Heart right ventricle (tissue), 16 donors: ENCODE data around the gene MFSD2A. TPM values are rescaled to one million over a fixed set of nuclear protein-coding genes. Genes with fewer than 3 reads are reported as not detected.

Source experiments
- ATAC-seq, 8 donors: fragments of 200-7000 bp; cut with Tn5 transposase; one replicate each; pipeline ENCODE4 v1.9.1; 2020; ENCODE audit warnings: mild to moderate bottlenecking in 8 of 8, moderate library complexity in 8 of 8, moderate number of reproducible peaks in 1 of 8
- DNase-seq, 2 donors: peaks; one replicate each; pipeline ENCODE4 v3.0.0-alpha.2; 2020
- H3K27ac ChIP-seq, 10 donors: fragments of 200-600 bp; sonication (generic) in 2 of 10; one replicate each; pipeline versions ENCODE4 v1.5.0 to v1.8.0; 2020 to 2022; ENCODE audit warnings: mild to moderate bottlenecking in 3 of 10
- H3K27me3 ChIP-seq, 7 donors: fragments of 200-600 bp; one replicate each; pipeline ENCODE4 v1.8.0; 2021 to 2022; ENCODE audit warnings: mild to moderate bottlenecking in 2 of 7
- H3K36me3 ChIP-seq, 9 donors: fragments of 200-600 bp; sonication (generic) in 1 of 9; one replicate each; pipeline versions ENCODE4 v1.5.0 to v1.8.0; 2020 to 2022; ENCODE audit warnings: mild to moderate bottlenecking in 2 of 9
- H3K4me1 ChIP-seq, 9 donors: fragments of 200-600 bp; sonication (generic) in 1 of 9; one replicate each; pipeline versions ENCODE4 v1.5.0 to v1.8.0; 2020 to 2022; ENCODE audit warnings: mild to moderate bottlenecking in 4 of 9
- H3K4me3 ChIP-seq, 10 donors: fragments of 200-600 bp; sonication (generic) in 2 of 10; one replicate each; pipeline versions ENCODE4 v1.5.0 to v1.8.0; 2020 to 2022; ENCODE audit warnings: mild to moderate bottlenecking in 7 of 10, moderate library complexity in 2 of 10
- H3K9me3 ChIP-seq, 11 donors: fragments of 200-600 bp in 10 of 11; sonication (generic) in 2 of 11; one replicate each; pipeline versions ENCODE4 v1.5.0 to v1.8.0; 2013 to 2022; ENCODE audit warnings: mild to moderate bottlenecking in 2 of 11, control low read depth in 1 of 11, moderate library complexity in 1 of 11
- WGBS, 2 donors: extraction: QIAGEN DNeasy Blood & Tissue Kit; methylation state at CpG; one replicate each; pipeline ENCODE4 v1.1.7; 2013; ENCODE audit warnings: inconsistent platforms in 1 of 2; 5-methylcytosine and 5-hydroxymethylcytosine counted together
- intact Hi-C, 10 donors: fragments of 100-400 bp; cut with DNase I; formaldehyde crosslinking; loops; one replicate each; pipeline versions ENCODE4 v1.11.1 to v1.14.2; 2022
- polyA plus RNA-seq, 2 donors: library from polyadenylated mRNA; stranded (reverse); fragments of 200-250 nt; gene quantifications; one replicate each; pipeline ENCODE4 v1.2.3, GENCODE V29; 2013
- total RNA-seq, 10 donors: library from RNA; stranded (reverse); fragmentation: NEBNext Ultra II Directional in 3 of 10; extraction: Animal tissue kit (Norgen Biotek cat#: 25700) in 3 of 10; gene quantifications; one replicate each; pipeline versions ENCODE4 v1.2.1 to v1.2.4, GENCODE V29; 2021 to 2023
- TF ChIP-seq, protein P1 (sequence below), 9 donors: fragments of 200-600 bp; sonication (generic) in 2 of 9; IDR thresholded peaks; one replicate each; pipeline versions ENCODE4 v1.5.0 to v1.8.0; 2021 to 2022; ENCODE audit warnings: antibody characterized with exemption in 9 of 9, mild to moderate bottlenecking in 5 of 9, moderate library complexity in 1 of 9
- donor health status: Arrhythmogenic right ventricular cardiomyopathy.
- donor health status: ischemic (EF 13 %, LVEDD 7.1; RV severe dilation, severe dysfunction).
- donor health status: healthy with polysubstance abuse.
- donor health status: DM: no; HTN: yes; CAD: no.
- donor health status: DM: no; HTN: no; CAD: no.
- donor health status: ischemic (EF 25% LVEDD 6.9; RV normal size, moderate dysfunction).
- donor health status: ischemic (EF 25% LVEDD 5.7; RV mildly dilated, moderate dysfunction).
- donor health status: healthy.
- donor health status: DM: yes; HTN: yes; CAD: no.
- donor health status: Ischemic cardiomyopathy.
- donor health status: ischemic (EF 35%, LVEDD 5.7; RV mildly dilated, moderate dysfunction).
- donor health status: nonischemic (EF 11% LVEDD 7.7; RV severe dilation, severe dysfunction).
- donor health status: DM: yes; HTN: yes; CAD: no.
- donor health status: PGD.
- donor health status: ischemic (EF 29% LVEDD 5.4; RV normal size, mild dysfunction).
- donor health status: nonischemic (EF 23%, LVEDD 6.1; RV moderate dilation, normal function).

The MFSD2A gene
- total and polyA plus RNA-seq, 12 donors = 0.15 to 5.6 (median 0.45) TPM; not detected in 2

- no peak for DNase-seq
- TF ChIP-seq, protein P1, sequence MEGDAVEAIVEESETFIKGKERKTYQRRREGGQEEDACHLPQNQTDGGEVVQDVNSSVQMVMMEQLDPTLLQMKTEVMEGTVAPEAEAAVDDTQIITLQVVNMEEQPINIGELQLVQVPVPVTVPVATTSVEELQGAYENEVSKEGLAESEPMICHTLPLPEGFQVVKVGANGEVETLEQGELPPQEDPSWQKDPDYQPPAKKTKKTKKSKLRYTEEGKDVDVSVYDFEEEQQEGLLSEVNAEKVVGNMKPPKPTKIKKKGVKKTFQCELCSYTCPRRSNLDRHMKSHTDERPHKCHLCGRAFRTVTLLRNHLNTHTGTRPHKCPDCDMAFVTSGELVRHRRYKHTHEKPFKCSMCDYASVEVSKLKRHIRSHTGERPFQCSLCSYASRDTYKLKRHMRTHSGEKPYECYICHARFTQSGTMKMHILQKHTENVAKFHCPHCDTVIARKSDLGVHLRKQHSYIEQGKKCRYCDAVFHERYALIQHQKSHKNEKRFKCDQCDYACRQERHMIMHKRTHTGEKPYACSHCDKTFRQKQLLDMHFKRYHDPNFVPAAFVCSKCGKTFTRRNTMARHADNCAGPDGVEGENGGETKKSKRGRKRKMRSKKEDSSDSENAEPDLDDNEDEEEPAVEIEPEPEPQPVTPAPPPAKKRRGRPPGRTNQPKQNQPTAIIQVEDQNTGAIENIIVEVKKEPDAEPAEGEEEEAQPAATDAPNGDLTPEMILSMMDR (IDR thresholded peaks at IDR 0.05) = no peak
- Histone ChIP-seq H3K4me3 (no peak overlapping the region), H3K9me3 (no peaks in the 10 kb centered on the region), H3K36me3 (no peaks in the 10 kb centered on the region), H3K27ac (no peak overlapping the region), H3K4me1 (peaks cover 0 to 19% (median 12%) of the 10 kb centered on the region in 9 donors), H3K27me3 (peaks cover 0 to 40% (median 17%) of the 10 kb centered on the region in 7 donors)
- intact Hi-C loops = loop anchor here in 3 of 10 donors (5.0 to 10.0 kb wide), 2 partner anchors 50 to 113 kb away; no protein-coding TSS in a partner anchor
- ATAC-seq = peak in 4 of 8 donors; percentile 21 to 32 (median 26)
- WGBS, 2 donors = 20 to 23% methylated on average over 25 of the region's 25 CpGs
These were observed 32.7 kb upstream of the MFSD2A start for GRCh38 chr1:39922251-39922688.

DNA sequence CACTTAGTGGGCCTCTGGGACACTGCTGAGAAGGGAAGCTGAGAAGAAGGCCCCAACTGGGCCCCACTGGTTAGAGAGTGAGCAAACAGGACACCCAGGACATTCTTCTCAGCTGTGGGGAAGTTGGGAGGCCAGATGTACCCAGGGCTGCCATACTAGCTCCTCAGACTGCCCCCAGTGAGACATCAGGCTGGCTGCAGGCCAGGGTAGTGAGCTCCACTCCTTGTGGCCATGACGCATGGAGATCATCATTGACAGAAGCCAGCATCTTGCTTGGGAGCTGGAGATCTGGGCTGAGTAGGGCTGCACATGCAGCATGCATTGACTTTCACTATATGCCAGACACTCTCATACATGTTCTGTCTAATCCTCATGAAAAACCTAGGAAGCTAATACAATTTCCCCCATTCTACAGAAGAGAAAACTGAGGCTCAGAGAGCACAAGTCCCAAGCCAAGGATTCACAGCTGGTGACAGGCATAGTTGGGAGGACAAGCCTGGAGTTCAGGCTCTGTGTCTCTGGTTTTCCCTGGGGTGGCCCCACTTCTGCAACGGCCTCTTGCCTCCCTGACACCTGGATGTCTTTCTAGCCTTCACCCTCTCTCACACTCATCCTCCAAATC lies 29.1 kb upstream of the MFSD2A start:
- intact Hi-C loops = loop anchor here in 2 of 10 donors (5.0 to 10.0 kb wide), 2 partner anchors 36 to 109 kb away; no protein-coding TSS in a partner anchor
- TF ChIP-seq, protein P1 (IDR thresholded peaks at IDR 0.05) = no peak
- WGBS, 2 donors = 81 to 82% methylated on average over 2 of the region's 2 CpGs
- Histone ChIP-seq H3K4me3 (no peak overlapping the region), H3K4me1 (peaks cover 0 to 27% (median 12%) of the 10 kb centered on the region in 9 donors), H3K9me3 (no peaks in the 10 kb centered on the region), H3K27ac (no peak overlapping the region), H3K36me3 (no peaks in the 10 kb centered on the region), H3K27me3 (peaks cover 0 to 32% (median 17%) of the 10 kb centered on the region in 7 donors)
- ATAC-seq (no peak), DNase-seq (no peak)

DNA sequence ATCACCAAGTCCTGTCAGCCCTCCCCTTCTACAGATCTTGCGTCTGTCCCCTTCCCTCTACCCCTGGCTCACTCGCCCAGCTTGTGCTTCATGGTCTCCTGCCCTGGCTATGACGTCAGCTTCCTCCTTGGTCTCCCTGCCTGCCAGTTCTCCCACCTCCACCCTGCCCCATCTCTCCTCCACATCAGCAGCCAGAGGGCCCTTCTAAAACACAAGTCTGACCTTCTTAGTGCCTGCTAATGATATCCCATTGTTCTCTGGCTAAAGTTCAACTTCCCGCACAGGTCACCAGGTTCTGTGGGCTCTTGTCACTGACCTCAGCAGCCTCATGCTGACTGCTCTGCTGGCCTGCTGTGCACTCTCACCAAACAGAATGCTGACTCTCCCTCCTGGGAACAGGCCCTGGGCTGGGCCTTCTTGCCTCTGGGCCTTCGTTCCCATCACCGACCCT lies 28.6 kb upstream of the MFSD2A start:
- Histone ChIP-seq H3K4me1 (peaks cover 0 to 27% (median 12%) of the 10 kb centered on the region in 9 donors), H3K4me3 (no peak overlapping the region), H3K27ac (no peak overlapping the region), H3K9me3 (no peaks in the 10 kb centered on the region), H3K27me3 (peaks cover 0 to 26% (median 15%) of the 10 kb centered on the region in 7 donors), H3K36me3 (no peaks in the 10 kb centered on the region)
- no peak for DNase-seq
- 28 to 37% methylated on average over 6 of the region's 6 CpGs for WGBS, 2 donors
- intact Hi-C loops = loop anchor here in 2 of 10 donors (5.0 to 10.0 kb wide), 2 partner anchors 36 to 108 kb away; no protein-coding TSS in a partner anchor
- TF ChIP-seq, protein P1 (IDR thresholded peaks at IDR 0.05) = no peak
- ATAC-seq = peak in 7 of 8 donors; percentile 21 to 61 (median 38)

DNA sequence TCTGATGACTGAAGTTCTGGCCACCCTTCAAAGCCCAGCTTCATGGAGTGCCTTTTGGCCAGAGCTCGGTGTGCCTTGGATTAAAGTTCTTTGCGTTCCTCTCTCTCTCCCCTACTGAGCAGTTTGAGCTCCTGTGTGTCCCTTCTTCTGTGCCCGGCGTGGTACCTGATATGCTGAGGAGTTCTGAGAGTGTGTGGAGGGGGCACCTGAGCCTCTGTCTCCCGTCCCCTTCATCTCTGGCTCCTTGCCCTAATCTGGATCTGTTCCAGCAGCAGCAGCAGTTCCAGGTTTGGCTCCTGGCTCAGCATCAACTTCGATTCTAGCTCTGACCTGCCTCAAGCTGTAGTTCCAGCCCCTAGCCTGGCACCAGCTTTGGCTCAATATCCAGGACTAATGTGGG lies 28.1 kb upstream of the MFSD2A start:
- intact Hi-C loops = loop anchor here in 2 of 10 donors (5.0 to 10.0 kb wide), 2 partner anchors 35 to 108 kb away; no protein-coding TSS in a partner anchor
- H3K4me3 ChIP-seq = no peak overlapping the region
- TF ChIP-seq, protein P1 (IDR thresholded peaks at IDR 0.05) = no peak
- H3K4me1 ChIP-seq = peaks cover 0 to 27% (median 12%) of the 10 kb centered on the region in 9 donors
- DNase-seq (no peak), ATAC-seq (peak in 5 of 8 donors; percentile 37 to 66 (median 46))
- H3K9me3 ChIP-seq = no peaks in the 10 kb centered on the region
- 35 to 40% methylated on average over 6 of the region's 6 CpGs for WGBS, 2 donors
- H3K36me3 ChIP-seq = no peaks in the 10 kb centered on the region
- H3K27me3 ChIP-seq = peaks cover 0 to 23% (median 13%) of the 10 kb centered on the region in 7 donors
- no peak overlapping the region for H3K27ac ChIP-seq
